SK-N-SH (cell line): ENCODE measurements around the gene XXYLT1.

Experiments used
- CHD2 ChIP-seq: fragments of 150-350 bp; IDR thresholded peaks from 2 replicates; pipeline ENCODE4 v1.6.1; 2018; ENCODE audit warnings: low read length; ENCODE audit not compliant: partially characterized antibody
- EP300 ChIP-seq, 2 experiments: IDR thresholded peaks; 2 replicates each; pipeline versions ENCODE4 v1.4.0 to v1.6.1; 2012; ENCODE audit warnings: borderline replicate concordance in 1 of 2, low read depth in 1 of 2, low read length in 1 of 2
- FOSL2 ChIP-seq: IDR thresholded peaks from 2 replicates; pipeline ENCODE4 v1.4.0; 2012; ENCODE audit warnings: low read depth, mild to moderate bottlenecking, moderate library complexity, borderline replicate concordance
- NFIC ChIP-seq: IDR thresholded peaks from 2 replicates; pipeline ENCODE4 v1.4.0; 2012; ENCODE audit warnings: borderline replicate concordance
- POLR2AphosphoS5 ChIP-seq: IDR thresholded peaks from 2 replicates; pipeline ENCODE4 v1.6.1; 2012; ENCODE audit warnings: low read depth, low read length
- RAD21 ChIP-seq: IDR thresholded peaks from 2 replicates; pipeline ENCODE4 v1.6.1; 2012; ENCODE audit warnings: mild to moderate bottlenecking, low read length
- TF ChIP-seq, protein P1 (sequence below): fragments of 200-600 bp; sonication (generic); IDR thresholded peaks from 2 replicates; pipeline ENCODE4 v1.6.1; 2017; ENCODE audit warnings: antibody characterized with exemption, mild to moderate bottlenecking, moderate library complexity
- TF ChIP-seq, protein P2 (sequence below): IDR thresholded peaks from 2 replicates; pipeline ENCODE4 v1.4.0; 2012; ENCODE audit warnings: low read depth, borderline replicate concordance
- TF ChIP-seq, protein P3 (sequence below): IDR thresholded peaks from 2 replicates; pipeline ENCODE4 v1.4.0; 2012; ENCODE audit warnings: low read depth
- TF ChIP-seq, protein P4 (sequence below): fragments of 150-350 bp; IDR thresholded peaks from 2 replicates; pipeline ENCODE4 v1.6.1; 2017; ENCODE audit warnings: antibody characterized with exemption, low read length, low read depth, borderline replicate concordance
- TF ChIP-seq, protein P5 (sequence below): IDR thresholded peaks from 2 replicates; pipeline ENCODE4 v1.6.1; 2012; ENCODE audit warnings: mild to moderate bottlenecking, low read depth, low read length, moderate library complexity

DNA sequence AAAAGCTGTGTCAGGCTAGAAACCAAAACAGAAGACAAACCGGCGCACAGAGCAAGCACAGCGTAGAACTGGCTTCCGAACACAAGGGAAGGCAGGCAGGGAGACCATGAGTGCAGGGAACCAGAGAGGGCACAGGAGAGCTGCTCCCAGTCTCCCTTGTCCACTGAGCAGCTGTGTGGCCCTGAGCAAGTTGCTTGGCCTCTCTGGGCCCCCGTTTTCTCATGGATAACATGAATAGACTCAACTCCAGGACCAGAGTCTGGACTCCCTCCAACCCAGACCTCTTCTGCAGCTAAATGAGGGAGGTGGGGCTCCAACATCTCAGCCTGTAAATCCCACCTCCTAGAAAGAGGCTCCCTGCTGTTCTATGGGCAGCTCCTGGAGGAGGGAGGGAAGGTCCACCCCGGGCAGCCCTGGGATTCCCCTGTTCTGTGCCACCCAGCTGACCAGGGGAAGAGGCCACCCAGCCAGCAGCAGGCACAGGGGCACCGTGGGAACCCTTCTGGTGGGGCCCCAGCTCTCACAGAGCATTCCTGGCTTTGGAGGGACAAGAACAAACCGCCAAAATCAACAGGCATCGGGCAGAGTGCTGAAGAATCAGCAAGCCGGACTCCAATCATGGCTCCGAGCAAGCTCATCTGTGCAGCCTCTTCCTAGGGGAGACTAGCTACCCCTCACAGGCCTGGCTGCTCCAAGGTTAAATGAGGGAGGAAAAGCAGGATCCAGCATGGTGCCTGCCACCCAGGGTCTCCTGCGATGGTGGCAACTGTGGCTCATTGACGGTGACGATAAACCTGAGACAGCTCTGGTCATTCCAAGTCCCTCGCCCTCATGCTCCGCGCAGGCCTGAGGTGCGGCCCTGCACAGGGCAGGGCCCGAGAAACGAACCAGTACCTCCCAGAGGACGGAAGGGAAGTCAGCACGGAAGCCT, 15.1 kb downstream of the XXYLT1 start:
- TF ChIP-seq, protein P1, sequence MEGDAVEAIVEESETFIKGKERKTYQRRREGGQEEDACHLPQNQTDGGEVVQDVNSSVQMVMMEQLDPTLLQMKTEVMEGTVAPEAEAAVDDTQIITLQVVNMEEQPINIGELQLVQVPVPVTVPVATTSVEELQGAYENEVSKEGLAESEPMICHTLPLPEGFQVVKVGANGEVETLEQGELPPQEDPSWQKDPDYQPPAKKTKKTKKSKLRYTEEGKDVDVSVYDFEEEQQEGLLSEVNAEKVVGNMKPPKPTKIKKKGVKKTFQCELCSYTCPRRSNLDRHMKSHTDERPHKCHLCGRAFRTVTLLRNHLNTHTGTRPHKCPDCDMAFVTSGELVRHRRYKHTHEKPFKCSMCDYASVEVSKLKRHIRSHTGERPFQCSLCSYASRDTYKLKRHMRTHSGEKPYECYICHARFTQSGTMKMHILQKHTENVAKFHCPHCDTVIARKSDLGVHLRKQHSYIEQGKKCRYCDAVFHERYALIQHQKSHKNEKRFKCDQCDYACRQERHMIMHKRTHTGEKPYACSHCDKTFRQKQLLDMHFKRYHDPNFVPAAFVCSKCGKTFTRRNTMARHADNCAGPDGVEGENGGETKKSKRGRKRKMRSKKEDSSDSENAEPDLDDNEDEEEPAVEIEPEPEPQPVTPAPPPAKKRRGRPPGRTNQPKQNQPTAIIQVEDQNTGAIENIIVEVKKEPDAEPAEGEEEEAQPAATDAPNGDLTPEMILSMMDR, result no peak
- TF ChIP-seq, protein P2, sequence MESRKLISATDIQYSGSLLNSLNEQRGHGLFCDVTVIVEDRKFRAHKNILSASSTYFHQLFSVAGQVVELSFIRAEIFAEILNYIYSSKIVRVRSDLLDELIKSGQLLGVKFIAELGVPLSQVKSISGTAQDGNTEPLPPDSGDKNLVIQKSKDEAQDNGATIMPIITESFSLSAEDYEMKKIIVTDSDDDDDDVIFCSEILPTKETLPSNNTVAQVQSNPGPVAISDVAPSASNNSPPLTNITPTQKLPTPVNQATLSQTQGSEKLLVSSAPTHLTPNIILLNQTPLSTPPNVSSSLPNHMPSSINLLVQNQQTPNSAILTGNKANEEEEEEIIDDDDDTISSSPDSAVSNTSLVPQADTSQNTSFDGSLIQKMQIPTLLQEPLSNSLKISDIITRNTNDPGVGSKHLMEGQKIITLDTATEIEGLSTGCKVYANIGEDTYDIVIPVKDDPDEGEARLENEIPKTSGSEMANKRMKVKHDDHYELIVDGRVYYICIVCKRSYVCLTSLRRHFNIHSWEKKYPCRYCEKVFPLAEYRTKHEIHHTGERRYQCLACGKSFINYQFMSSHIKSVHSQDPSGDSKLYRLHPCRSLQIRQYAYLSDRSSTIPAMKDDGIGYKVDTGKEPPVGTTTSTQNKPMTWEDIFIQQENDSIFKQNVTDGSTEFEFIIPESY, result no peak
- no peak for TF ChIP-seq NFIC
- TF ChIP-seq EP300 (IDR thresholded peaks at IDR 0.05; ENCODE audit: borderline replicate concordance in 1 of 2, low read depth in 1 of 2, low read length in 1 of 2), result no peak
- TF ChIP-seq, protein P3, sequence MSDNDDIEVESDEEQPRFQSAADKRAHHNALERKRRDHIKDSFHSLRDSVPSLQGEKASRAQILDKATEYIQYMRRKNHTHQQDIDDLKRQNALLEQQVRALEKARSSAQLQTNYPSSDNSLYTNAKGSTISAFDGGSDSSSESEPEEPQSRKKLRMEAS, result no peak
- TF ChIP-seq CHD2, result no peak
- no peak for TF ChIP-seq POLR2AphosphoS5
- TF ChIP-seq, protein P4, sequence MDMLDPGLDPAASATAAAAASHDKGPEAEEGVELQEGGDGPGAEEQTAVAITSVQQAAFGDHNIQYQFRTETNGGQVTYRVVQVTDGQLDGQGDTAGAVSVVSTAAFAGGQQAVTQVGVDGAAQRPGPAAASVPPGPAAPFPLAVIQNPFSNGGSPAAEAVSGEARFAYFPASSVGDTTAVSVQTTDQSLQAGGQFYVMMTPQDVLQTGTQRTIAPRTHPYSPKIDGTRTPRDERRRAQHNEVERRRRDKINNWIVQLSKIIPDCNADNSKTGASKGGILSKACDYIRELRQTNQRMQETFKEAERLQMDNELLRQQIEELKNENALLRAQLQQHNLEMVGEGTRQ, result no peak
- TF ChIP-seq RAD21, result no peak
- TF ChIP-seq, protein P5, sequence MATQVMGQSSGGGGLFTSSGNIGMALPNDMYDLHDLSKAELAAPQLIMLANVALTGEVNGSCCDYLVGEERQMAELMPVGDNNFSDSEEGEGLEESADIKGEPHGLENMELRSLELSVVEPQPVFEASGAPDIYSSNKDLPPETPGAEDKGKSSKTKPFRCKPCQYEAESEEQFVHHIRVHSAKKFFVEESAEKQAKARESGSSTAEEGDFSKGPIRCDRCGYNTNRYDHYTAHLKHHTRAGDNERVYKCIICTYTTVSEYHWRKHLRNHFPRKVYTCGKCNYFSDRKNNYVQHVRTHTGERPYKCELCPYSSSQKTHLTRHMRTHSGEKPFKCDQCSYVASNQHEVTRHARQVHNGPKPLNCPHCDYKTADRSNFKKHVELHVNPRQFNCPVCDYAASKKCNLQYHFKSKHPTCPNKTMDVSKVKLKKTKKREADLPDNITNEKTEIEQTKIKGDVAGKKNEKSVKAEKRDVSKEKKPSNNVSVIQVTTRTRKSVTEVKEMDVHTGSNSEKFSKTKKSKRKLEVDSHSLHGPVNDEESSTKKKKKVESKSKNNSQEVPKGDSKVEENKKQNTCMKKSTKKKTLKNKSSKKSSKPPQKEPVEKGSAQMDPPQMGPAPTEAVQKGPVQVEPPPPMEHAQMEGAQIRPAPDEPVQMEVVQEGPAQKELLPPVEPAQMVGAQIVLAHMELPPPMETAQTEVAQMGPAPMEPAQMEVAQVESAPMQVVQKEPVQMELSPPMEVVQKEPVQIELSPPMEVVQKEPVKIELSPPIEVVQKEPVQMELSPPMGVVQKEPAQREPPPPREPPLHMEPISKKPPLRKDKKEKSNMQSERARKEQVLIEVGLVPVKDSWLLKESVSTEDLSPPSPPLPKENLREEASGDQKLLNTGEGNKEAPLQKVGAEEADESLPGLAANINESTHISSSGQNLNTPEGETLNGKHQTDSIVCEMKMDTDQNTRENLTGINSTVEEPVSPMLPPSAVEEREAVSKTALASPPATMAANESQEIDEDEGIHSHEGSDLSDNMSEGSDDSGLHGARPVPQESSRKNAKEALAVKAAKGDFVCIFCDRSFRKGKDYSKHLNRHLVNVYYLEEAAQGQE, result no peak
- no peak for TF ChIP-seq FOSL2
